ENCODE results near the gene KHK. TPM values are rescaled to one million over a fixed set of nuclear protein-coding genes. Genes with fewer than 3 reads are reported as not detected.

Gene KHK
- total RNA-seq, 1 donor, result 0.36 TPM

GRCh38 chr2:27039871-27040270 is 46.7 kb upstream of the KHK start:
- Histone ChIP-seq H4K20me1 (ENCODE audit: insufficient read depth, low read length) (peaks cover 49% of the 10 kb centered on the region), H3K79me2 (ENCODE audit: insufficient read depth, low read length) (peaks cover 18% of the 10 kb centered on the region), H3K36me3 (ENCODE audit: insufficient read depth, low read length) (peaks cover 86% of the 10 kb centered on the region)

GRCh38 chr2:27040282-27040681 is 46.3 kb upstream of the KHK start:
- H3K79me2 ChIP-seq (ENCODE audit: insufficient read depth, low read length), result peaks cover 14% of the 10 kb centered on the region
- peaks cover 45% of the 10 kb centered on the region for H4K20me1 ChIP-seq (ENCODE audit: insufficient read depth, low read length)
- H3K27me3 ChIP-seq (ENCODE audit: insufficient read depth, low read length), result no peaks in the 10 kb centered on the region
- H3K4me2 ChIP-seq (ENCODE audit: insufficient read depth, low read length), result no peak overlapping the region
- DNase-seq (ENCODE audit: insufficient read length, low spot score, missing footprints), result no peak
- H2AFZ ChIP-seq (ENCODE audit: low read length), result no peak overlapping the region
- peaks cover 82% of the 10 kb centered on the region for H3K36me3 ChIP-seq (ENCODE audit: insufficient read depth, low read length)
- H3K4me1 ChIP-seq (ENCODE audit: insufficient read depth, low read length), result peaks cover 18% of the 10 kb centered on the region
- no peak for TF ChIP-seq CTCF (IDR thresholded peaks at IDR 0.05; ENCODE audit: extremely low read depth, low read depth, low read length)
- H3K9me3 ChIP-seq (ENCODE audit: low read depth, low read length), result no peaks in the 10 kb centered on the region
- H3K27ac ChIP-seq (ENCODE audit: low read depth, low read length), result no peak overlapping the region
- no peak overlapping the region for H3K4me3 ChIP-seq (ENCODE audit: insufficient read depth, low read length)

More at GRCh38 chr2:27039871-27040270, 46.7 kb upstream of the KHK start:
- no peak for DNase-seq (ENCODE audit: insufficient read length, low spot score, missing footprints)
- no peak for TF ChIP-seq CTCF (IDR thresholded peaks at IDR 0.05; ENCODE audit: extremely low read depth, low read depth, low read length)
- Histone ChIP-seq H3K4me3 (ENCODE audit: insufficient read depth, low read length) (no peak overlapping the region), H3K4me2 (ENCODE audit: insufficient read depth, low read length) (no peak overlapping the region), H2AFZ (ENCODE audit: low read length) (no peak overlapping the region), H3K4me1 (ENCODE audit: insufficient read depth, low read length) (peaks cover 20% of the 10 kb centered on the region), H3K27me3 (ENCODE audit: insufficient read depth, low read length) (no peaks in the 10 kb centered on the region), H3K27ac (ENCODE audit: low read depth, low read length) (no peak overlapping the region), H3K9me3 (ENCODE audit: low read depth, low read length) (no peaks in the 10 kb centered on the region)

GRCh38 chr2:27041752-27042151 is 44.8 kb upstream of the KHK start:
- TF ChIP-seq CTCF (IDR thresholded peaks at IDR 0.05; ENCODE audit: extremely low read depth, low read depth, low read length), result no peak
- peaks cover 30% of the 10 kb centered on the region for H4K20me1 ChIP-seq (ENCODE audit: insufficient read depth, low read length)
- no peak overlapping the region for H2AFZ ChIP-seq (ENCODE audit: low read length)
- no peaks in the 10 kb centered on the region for H3K9me3 ChIP-seq (ENCODE audit: low read depth, low read length)
- no peak overlapping the region for H3K4me2 ChIP-seq (ENCODE audit: insufficient read depth, low read length)
- H3K4me1 ChIP-seq (ENCODE audit: insufficient read depth, low read length), result peaks cover 18% of the 10 kb centered on the region
- peak overlapping the region; percentile 7 for H3K27ac ChIP-seq (ENCODE audit: low read depth, low read length)
- no peaks in the 10 kb centered on the region for H3K79me2 ChIP-seq (ENCODE audit: insufficient read depth, low read length)
- H3K4me3 ChIP-seq (ENCODE audit: insufficient read depth, low read length), result no peak overlapping the region
- H3K36me3 ChIP-seq (ENCODE audit: insufficient read depth, low read length), result peaks cover 67% of the 10 kb centered on the region
- no peak for DNase-seq (ENCODE audit: insufficient read length, low spot score, missing footprints)
- no peaks in the 10 kb centered on the region for H3K27me3 ChIP-seq (ENCODE audit: insufficient read depth, low read length)

GRCh38 chr2:27042159-27042661 is 44.4 kb upstream of the KHK start:
- DNase-seq (ENCODE audit: insufficient read length, low spot score, missing footprints), result no peak
- no peaks in the 10 kb centered on the region for H3K9me3 ChIP-seq (ENCODE audit: low read depth, low read length)
- no peaks in the 10 kb centered on the region for H3K79me2 ChIP-seq (ENCODE audit: insufficient read depth, low read length)
- H3K27me3 ChIP-seq (ENCODE audit: insufficient read depth, low read length), result no peaks in the 10 kb centered on the region
- peaks cover 18% of the 10 kb centered on the region for H3K4me1 ChIP-seq (ENCODE audit: insufficient read depth, low read length)
- no peak overlapping the region for H2AFZ ChIP-seq (ENCODE audit: low read length)
- H3K4me2 ChIP-seq (ENCODE audit: insufficient read depth, low read length), result no peak overlapping the region
- peaks cover 27% of the 10 kb centered on the region for H4K20me1 ChIP-seq (ENCODE audit: insufficient read depth, low read length)
- no peak for TF ChIP-seq CTCF (IDR thresholded peaks at IDR 0.05; ENCODE audit: extremely low read depth, low read depth, low read length)
- H3K4me3 ChIP-seq (ENCODE audit: insufficient read depth, low read length), result no peak overlapping the region
- peak overlapping the region; percentile 54 for H3K27ac ChIP-seq (ENCODE audit: low read depth, low read length)
- H3K36me3 ChIP-seq (ENCODE audit: insufficient read depth, low read length), result peaks cover 63% of the 10 kb centered on the region

All from osteoblast (primary cell).